ENCODE data around the gene ZNF133.
"Not testable (repeated sequence)": the region's sequence is repeated elsewhere in the genome, so short reads cannot be mapped to it uniquely, and the experiment has no call there.

Gene ZNF133

GRCh38 chr20:18287546-18287914, 797 bp upstream of the ZNF133 start:
- DNase-seq, result no peak

GRCh38 chr20:18288749-18289267, 481 bp downstream of the ZNF133 start:
- no peak for DNase-seq

- no peak for DNase-seq
Measured at GRCh38 chr20:18289306-18289705, 979 bp downstream of the ZNF133 start.

GRCh38 chr20:18299364-18299763, 11.0 kb downstream of the ZNF133 start:
- DNase-seq, result no peak

- DNase-seq, result no peak
Measured at GRCh38 chr20:18304618-18305017, 16.3 kb downstream of the ZNF133 start.

DNA sequence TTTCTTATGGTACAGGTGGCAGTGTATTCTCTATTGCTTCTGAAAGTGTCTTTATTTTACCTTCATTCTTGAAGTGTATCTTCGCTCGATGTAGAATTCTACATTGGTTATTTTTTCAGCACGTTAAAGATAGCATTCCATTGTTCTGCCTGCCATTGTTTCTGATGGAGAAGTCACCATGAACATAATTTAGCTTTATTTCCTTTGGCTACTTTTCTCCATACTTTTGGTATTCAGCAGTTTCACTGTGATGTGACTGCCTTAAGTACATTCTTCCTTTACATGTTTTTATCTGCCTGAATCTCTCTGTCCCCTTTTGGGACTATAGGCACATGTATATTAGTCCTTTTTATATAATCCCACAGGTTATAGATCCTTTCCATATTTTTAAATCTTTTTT, 19.0 kb downstream of the ZNF133 start:
- no peak for DNase-seq

- no peak for DNase-seq
Measured at GRCh38 chr20:18310051-18310450, 21.7 kb downstream of the ZNF133 start.

DNA sequence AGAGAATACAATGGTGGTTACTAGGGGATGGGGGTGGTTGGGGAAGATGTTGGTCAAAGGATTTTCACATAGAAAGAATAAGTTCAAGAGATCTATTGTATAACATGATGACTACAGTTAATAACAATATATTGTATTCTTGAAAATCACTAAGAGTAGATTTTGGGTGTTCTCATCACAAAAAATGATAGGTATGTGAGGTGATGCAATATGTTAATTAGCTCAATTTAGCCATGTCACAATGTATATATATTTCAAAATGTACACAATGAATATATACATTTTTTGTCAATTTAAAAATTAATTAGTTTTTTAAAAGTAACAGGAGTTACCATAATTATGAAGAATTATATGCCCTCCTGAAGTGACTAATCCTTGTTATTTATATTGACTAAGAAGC, 22.3 kb downstream of the ZNF133 start:
- no peak for DNase-seq

DNA sequence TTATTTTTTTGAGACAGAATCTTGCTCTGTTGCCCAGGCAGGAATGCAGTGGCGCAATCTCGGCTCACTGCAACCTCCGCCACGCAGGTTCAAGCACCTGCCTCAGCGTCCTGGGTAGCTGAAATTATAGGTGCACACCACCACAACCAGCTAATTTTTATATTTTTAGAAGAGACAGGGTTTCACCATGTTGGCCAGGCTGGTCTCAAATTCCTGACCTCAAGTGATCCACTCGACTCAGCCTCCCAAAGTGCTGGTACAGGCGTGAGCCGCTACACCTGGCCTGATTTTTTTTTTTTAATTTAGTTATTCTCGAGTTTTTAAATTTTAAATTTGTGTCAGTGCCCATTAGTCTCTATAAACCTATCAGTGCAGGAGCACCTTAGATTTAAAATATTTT, 24.4 kb downstream of the ZNF133 start:
- no peak for DNase-seq

DNA sequence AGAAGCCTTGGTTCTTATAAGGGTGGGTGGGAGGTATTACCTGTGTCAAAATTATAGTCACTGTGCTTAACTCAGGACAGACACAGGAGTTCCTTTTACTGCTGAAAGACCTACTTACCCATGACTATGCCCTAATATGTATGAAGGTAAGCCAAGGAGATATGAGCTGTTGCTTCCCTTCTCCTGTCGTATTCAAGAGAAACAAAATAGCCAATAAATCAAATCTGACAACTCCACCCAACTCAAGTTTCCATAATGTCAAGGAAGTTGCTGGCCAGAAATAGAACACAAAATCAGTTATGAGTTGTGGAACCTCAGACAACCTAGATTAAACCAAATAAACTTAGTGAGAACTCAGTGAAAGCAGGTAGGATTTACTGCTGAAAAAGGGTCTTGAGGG, 25.1 kb downstream of the ZNF133 start:
- no peak for DNase-seq

- no peak for DNase-seq
Measured at GRCh38 chr20:18314786-18315406, 26.6 kb downstream of the ZNF133 start.

DNA sequence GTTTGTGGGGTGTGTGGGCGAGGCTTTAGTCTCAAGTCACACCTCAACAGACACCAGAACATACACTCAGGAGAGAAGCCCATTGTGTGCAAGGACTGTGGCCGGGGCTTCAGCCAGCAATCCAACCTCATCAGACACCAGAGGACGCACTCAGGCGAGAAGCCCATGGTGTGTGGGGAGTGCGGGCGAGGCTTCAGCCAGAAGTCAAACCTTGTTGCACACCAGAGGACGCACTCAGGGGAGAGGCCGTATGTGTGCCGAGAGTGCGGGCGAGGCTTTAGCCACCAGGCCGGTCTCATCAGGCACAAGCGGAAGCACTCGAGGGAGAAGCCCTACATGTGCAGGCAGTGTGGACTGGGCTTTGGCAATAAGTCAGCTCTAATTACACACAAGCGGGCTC, 27.8 kb downstream of the ZNF133 start:
- no peak for DNase-seq

- DNase-seq, result no peak
Measured at GRCh38 chr20:18321316-18321715, 33.0 kb downstream of the ZNF133 start.

DNA sequence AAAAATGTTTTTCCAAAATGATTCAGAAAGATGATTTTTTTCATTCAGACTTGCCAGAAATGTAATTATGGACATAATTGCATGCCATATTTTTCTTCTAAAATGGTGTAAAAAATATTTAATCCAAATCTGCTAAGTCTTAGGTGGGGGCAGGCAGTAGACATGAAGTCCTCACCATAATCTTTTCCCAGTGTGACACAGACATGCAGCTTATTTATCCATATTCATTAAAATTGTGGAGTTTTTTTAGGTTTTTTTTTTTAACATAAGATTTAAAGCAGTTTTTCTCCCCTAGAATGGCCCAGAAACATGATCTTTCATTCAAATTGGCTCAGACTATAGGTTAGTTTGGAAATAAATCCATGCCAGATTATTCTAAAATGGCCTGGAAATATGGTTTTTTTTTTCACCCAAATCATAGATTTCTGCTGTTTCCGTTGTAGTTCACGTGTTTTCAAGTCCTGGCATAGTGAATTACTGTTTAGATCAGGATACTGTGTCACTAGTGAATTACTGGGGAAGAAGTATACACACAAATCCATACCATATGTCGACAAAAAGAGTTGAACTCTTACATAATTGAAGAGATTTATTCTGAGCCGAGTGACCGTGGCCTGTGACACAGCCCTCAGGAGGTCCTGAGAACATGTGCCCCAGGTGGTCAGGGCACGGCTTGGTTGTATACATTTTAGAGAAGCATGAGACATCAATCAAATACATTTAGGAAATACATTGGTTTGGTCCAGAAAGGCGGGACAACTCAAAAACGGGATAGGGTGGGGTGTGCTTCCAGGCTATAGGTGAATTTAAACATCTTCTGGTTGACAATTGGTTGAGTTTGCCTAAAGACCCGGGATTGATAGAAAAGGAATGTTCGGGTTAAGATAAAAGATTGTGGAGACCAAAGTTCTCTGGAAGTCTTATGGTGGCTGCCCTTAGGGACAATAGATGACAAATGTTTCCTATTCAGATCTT, 33.9 kb downstream of the ZNF133 start:
- DNase-seq, result no peak

GRCh38 chr20:18323705-18324104, 35.4 kb downstream of the ZNF133 start:
- no peak for DNase-seq

GRCh38 chr20:18324596-18325089, 36.3 kb downstream of the ZNF133 start:
- no peak for DNase-seq

DNA sequence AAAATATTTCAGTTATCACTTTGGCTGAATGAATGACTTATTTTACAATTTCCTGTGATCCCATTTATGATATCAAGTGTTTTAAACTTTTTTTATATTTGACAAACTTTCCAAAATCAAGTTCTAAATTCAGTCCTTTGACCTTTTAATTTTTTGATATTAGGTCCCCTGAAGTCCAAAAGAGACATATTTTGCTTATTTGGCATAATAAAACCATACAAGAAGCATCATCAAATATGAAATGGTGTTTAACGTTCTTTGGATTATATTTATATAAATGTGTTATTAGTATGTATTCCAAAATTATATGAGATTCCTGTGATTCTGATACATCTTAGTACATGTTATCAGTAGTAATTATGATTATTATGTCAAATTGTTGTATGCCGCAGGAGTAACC, 38.7 kb downstream of the ZNF133 start:
- no peak for DNase-seq

- DNase-seq, result no peak
Measured at GRCh38 chr20:18331694-18332093, 43.4 kb downstream of the ZNF133 start.

GRCh38 chr20:18349749-18350148, 61.4 kb downstream of the ZNF133 start:
- not testable (repeated sequence) for DNase-seq

DNA sequence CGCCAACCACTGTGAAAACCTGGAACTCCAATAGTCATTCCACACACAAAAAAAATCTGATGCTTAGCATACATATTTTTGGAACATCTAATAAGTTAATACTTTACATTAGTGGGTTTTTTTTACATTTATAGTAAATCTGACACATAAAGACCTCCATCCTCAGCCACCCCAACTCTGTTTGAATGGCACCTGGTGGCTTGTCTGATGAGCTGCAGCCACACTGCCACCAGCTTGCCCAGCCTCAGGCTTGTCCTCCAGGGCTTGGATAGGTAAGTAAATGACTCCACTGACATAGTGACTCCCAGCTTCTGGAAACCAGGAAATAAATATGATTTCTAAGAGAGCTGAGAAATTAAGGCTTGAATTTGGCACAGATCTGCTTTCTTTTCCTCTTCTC, 71.5 kb downstream of the ZNF133 start:
- no peak for DNase-seq

- DNase-seq, result no peak
Measured at GRCh38 chr20:18360635-18361034, 72.3 kb downstream of the ZNF133 start.

GRCh38 chr20:18361678-18362077, 73.4 kb downstream of the ZNF133 start:
- no peak for DNase-seq

DNA sequence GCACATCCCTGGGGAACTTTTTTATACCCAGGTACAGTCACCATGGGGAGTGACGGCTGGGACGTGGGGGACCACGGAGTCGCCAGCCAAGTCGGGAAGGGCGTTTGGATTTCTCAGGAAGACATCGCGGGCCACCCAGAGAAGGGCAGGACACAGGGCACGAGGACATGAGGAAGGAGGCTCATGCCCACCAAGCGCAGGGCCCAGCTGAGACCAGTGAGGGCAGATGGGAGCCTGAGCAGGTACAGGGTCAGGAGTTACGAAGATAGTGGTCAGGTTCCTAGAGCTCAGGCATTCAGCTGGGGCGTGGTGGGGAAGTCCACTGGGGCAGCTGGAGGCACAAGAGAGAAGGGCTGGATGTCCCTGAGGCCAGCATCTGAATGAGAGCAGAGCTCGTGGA, 74.6 kb downstream of the ZNF133 start:
- DNase-seq, result no peak

DNA sequence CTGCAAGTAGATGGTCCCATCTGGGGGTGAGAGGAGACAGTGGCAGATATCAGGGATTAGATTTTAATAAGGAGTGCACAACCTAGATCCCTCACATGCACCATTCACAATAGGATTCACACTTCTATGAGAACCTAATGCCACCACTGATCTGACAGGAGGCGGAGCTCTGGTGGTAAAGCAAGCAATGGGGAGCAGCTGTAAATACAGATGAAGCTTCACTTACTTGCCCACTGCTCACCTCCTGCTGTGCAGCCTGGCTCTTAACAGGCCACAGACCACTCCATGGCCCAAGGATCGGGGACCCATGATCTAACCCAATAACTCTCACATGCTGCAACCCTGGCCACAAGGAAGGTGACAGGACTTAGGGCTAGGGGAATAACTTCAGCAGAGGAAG, 75.4 kb downstream of the ZNF133 start:
- DNase-seq, result no peak
